Activated CD4-positive, CD25-positive, alpha-beta regulatory T cell treated with anti-CD3 and anti-CD28 coated beads, Interleukin-2, amount 50 U/mL, for 24 hours (primary cell): ENCODE results near the gene CXCL17.
"Not testable (repeated sequence)": the region's sequence is repeated elsewhere in the genome, so short reads cannot be mapped to it uniquely, and the experiment has no call there.

ENCODE experiments used
- ATAC-seq, 2 donors: fragments of 150-1000 bp; cut with Tn5 transposase; one replicate each; pipeline ENCODE4 v1.10.0; 2021; ENCODE audit warnings: mild to moderate bottlenecking in 1 of 2, moderate library complexity in 1 of 2

The CXCL17 gene

GRCh38 chr19:42442833-42443232, at the start of gene CXCL17:
Gene CXCL17 (minus strand): TSS chr19:42442946. CDS start chr19:42442832, 114 bp downstream.
- ATAC-seq: no peak

GRCh38 chr19:42488783-42489521, 46.2 kb upstream of the CXCL17 start:
- ATAC-seq: no peak

- no peak for ATAC-seq
Observed at GRCh38 chr19:42487798-42488178, 45.0 kb upstream of the CXCL17 start.

GRCh38 chr19:42487032-42487797, 44.5 kb upstream of the CXCL17 start:
- ATAC-seq: peak; percentile 58 to 60

GRCh38 chr19:42485036-42485435, 42.3 kb upstream of the CXCL17 start:
- ATAC-seq: not testable (repeated sequence)

GRCh38 chr19:42480335-42481095, 37.8 kb upstream of the CXCL17 start:
- peak; percentile 63 to 85 for ATAC-seq

- no peak for ATAC-seq
Observed at GRCh38 chr19:42479736-42480135, 37.0 kb upstream of the CXCL17 start.

- ATAC-seq: no peak
Observed at GRCh38 chr19:42478765-42479311, 36.1 kb upstream of the CXCL17 start.

GRCh38 chr19:42477933-42478332, 35.2 kb upstream of the CXCL17 start:
- no peak for ATAC-seq

GRCh38 chr19:42477117-42477516, 34.4 kb upstream of the CXCL17 start:
- no peak for ATAC-seq

- ATAC-seq: no peak
Observed at GRCh38 chr19:42475366-42475765, 32.6 kb upstream of the CXCL17 start.

GRCh38 chr19:42474743-42475142, 32.0 kb upstream of the CXCL17 start:
- ATAC-seq: no peak

- ATAC-seq: no peak
Observed at GRCh38 chr19:42473686-42474085, 30.9 kb upstream of the CXCL17 start.

GRCh38 chr19:42472402-42473147, 29.8 kb upstream of the CXCL17 start:
- no peak for ATAC-seq

GRCh38 chr19:42471554-42472249, 29.0 kb upstream of the CXCL17 start:
- no peak for ATAC-seq

GRCh38 chr19:42469311-42470235, 26.8 kb upstream of the CXCL17 start:
- ATAC-seq: peak; percentile 73 to 76

- ATAC-seq: no peak
Observed at GRCh38 chr19:42468273-42468796, 25.6 kb upstream of the CXCL17 start.

GRCh38 chr19:42467183-42467760, 24.5 kb upstream of the CXCL17 start:
- ATAC-seq: no peak

GRCh38 chr19:42466521-42467182, 23.9 kb upstream of the CXCL17 start:
- ATAC-seq: no peak
